ENCODE data around the gene RBMS3.

RBMS3 gene

GRCh38 chr3:29441422-29441821 is 160.6 kb downstream of the RBMS3 start:
- no peak for TF ChIP-seq CTCF (IDR thresholded peaks at IDR 0.05; ENCODE audit: borderline replicate concordance, insufficient read depth, low read depth, low read length)
- no peak overlapping the region for H3K4me3 ChIP-seq (ENCODE audit: low read depth, low read length)

- no peak overlapping the region for H3K4me3 ChIP-seq (ENCODE audit: low read depth, low read length)
- TF ChIP-seq CTCF (IDR thresholded peaks at IDR 0.05; ENCODE audit: borderline replicate concordance, insufficient read depth, low read depth, low read length), result no peak
Observed at GRCh38 chr3:29447946-29448627, 167.2 kb downstream of the RBMS3 start.

GRCh38 chr3:29451920-29452319 is 171.0 kb downstream of the RBMS3 start:
- no peak overlapping the region for H3K4me3 ChIP-seq (ENCODE audit: low read depth, low read length)
- TF ChIP-seq CTCF (IDR thresholded peaks at IDR 0.05; ENCODE audit: borderline replicate concordance, insufficient read depth, low read depth, low read length), result no peak

GRCh38 chr3:29452934-29453283 is 172.0 kb downstream of the RBMS3 start:
- no peak for TF ChIP-seq CTCF (IDR thresholded peaks at IDR 0.05; ENCODE audit: borderline replicate concordance, insufficient read depth, low read depth, low read length)
- no peak overlapping the region for H3K4me3 ChIP-seq (ENCODE audit: low read depth, low read length)

- no peak for TF ChIP-seq CTCF (IDR thresholded peaks at IDR 0.05; ENCODE audit: borderline replicate concordance, insufficient read depth, low read depth, low read length)
- H3K4me3 ChIP-seq (ENCODE audit: low read depth, low read length), result no peak overlapping the region
Observed at GRCh38 chr3:29453284-29454001, 172.6 kb downstream of the RBMS3 start.

GRCh38 chr3:29454161-29454611 is 173.3 kb downstream of the RBMS3 start:
- H3K4me3 ChIP-seq (ENCODE audit: low read depth, low read length), result no peak overlapping the region
- no peak for TF ChIP-seq CTCF (IDR thresholded peaks at IDR 0.05; ENCODE audit: borderline replicate concordance, insufficient read depth, low read depth, low read length)

GRCh38 chr3:29456901-29457300 is 176.0 kb downstream of the RBMS3 start:
- TF ChIP-seq CTCF (IDR thresholded peaks at IDR 0.05; ENCODE audit: borderline replicate concordance, insufficient read depth, low read depth, low read length), result no peak
- H3K4me3 ChIP-seq (ENCODE audit: low read depth, low read length), result no peak overlapping the region

Data from GM12875 (cell line).